Activated naive CD4-positive, alpha-beta T cell treated with Interleukin-2 at 50 U/mL for 16 hours (primary cell): ENCODE measurements around the gene ST6GALNAC3.
"Not testable (repeated sequence)": the region's sequence is repeated elsewhere in the genome, so short reads cannot be mapped to it uniquely, and the experiment has no call there.

Experiments
- DNase-seq: peaks from one replicate; pipeline ENCODE4 v3.0.0-alpha.2; 2020

ST6GALNAC3 gene

GRCh38 chr1:76075877-76076276 lies 1.3 kb downstream of the ST6GALNAC3 start:
- no peak for DNase-seq

DNA sequence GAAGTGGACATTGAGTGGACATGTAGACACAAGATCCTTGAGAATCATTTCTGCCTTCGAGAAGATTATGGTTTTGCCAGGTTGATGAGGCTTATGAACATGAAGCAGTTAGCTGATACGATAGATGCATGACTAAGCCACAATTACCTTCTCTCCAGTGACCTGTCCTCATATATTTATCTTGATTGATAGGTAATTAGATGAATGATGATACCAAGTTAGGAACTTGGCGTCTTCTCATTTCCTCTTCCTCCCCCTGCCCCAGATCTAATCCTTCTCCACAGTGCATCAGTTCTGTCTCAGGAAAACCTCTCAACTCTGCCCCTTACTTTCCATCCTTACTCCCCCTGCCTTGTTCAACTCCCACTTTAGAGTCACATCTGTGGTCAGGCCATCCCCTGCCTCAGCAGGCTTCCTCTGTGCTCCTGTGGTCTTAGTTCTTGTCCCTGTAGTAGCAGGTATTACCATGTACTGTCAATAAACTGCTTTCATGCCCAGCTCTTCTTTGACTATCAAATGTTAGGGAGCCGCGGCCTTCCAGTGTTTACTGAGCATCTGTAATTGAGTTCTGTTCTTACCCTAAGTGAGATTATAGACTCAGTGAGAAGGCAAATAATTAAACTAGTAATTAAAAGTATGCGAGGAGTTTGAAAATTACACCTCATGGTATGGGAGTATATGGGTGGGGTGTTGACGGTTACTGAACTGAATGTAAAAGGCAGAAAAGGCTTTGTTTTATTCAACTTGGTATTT lies 5.1 kb downstream of the ST6GALNAC3 start:
- no peak for DNase-seq

GRCh38 chr1:76080552-76081079 lies 6.1 kb downstream of the ST6GALNAC3 start:
- DNase-seq: no peak

- no peak for DNase-seq
Observed at GRCh38 chr1:76082062-76082461, 7.5 kb downstream of the ST6GALNAC3 start.

GRCh38 chr1:76083189-76083588 lies 8.6 kb downstream of the ST6GALNAC3 start:
- no peak for DNase-seq

- DNase-seq: no peak
Observed at GRCh38 chr1:76084029-76084627, 9.6 kb downstream of the ST6GALNAC3 start.

- DNase-seq: no peak
Observed at GRCh38 chr1:76084685-76085084, 10.1 kb downstream of the ST6GALNAC3 start.

- DNase-seq: no peak
Observed at GRCh38 chr1:76086109-76086508, 11.6 kb downstream of the ST6GALNAC3 start.

GRCh38 chr1:76086597-76086996 lies 12.1 kb downstream of the ST6GALNAC3 start:
- no peak for DNase-seq

- no peak for DNase-seq
Observed at GRCh38 chr1:76090283-76091203, 16.0 kb downstream of the ST6GALNAC3 start.

DNA sequence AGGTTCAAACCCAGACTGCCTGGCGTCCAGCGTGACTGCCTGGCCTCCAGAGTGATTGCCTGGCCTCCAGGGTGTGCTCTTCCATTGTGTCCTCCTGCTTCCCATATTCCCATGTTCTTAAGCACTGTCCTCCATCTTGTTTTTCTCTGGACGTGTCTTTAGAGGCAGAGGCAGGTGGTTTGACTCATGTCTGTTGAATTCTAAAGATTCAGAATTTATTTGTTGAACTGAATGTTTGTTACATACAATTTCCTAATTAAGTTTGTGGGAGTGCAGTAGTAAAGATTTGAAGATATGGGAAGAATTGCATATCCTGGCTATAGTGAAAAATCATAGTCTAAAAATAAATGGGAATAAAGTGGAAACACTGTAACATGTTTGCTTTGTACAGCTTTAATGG lies 18.3 kb downstream of the ST6GALNAC3 start:
- DNase-seq: no peak

- DNase-seq: no peak
Observed at GRCh38 chr1:76093522-76094312, 19.2 kb downstream of the ST6GALNAC3 start.

- DNase-seq: no peak
Observed at GRCh38 chr1:76095802-76096201, 21.3 kb downstream of the ST6GALNAC3 start.

GRCh38 chr1:76097064-76097463 lies 22.5 kb downstream of the ST6GALNAC3 start:
- not testable (repeated sequence) for DNase-seq

GRCh38 chr1:76098845-76099244 lies 24.3 kb downstream of the ST6GALNAC3 start:
- DNase-seq: no peak

DNA sequence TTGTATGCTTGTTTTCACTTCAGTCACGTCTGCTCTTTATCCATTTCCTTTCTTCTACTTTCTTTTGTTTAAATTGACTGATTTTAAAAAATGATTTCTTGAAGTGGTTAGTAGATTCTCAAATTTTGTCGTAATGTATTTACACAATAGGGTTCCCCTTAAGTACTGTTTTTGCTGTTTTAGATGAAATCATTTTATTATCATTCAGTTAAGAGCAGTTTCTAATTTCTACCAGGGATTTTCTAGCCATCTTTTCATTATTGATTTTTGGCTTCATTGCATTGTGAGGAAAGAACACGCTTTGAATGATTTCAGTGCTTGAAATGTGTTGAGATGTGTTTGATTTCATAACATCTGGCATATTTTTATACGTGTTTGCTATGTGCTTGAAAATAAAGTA lies 27.0 kb downstream of the ST6GALNAC3 start:
- no peak for DNase-seq

- DNase-seq: no peak
Observed at GRCh38 chr1:76102046-76102445, 27.5 kb downstream of the ST6GALNAC3 start.

GRCh38 chr1:76103034-76103433 lies 28.5 kb downstream of the ST6GALNAC3 start:
- no peak for DNase-seq

GRCh38 chr1:76105372-76105771 lies 30.8 kb downstream of the ST6GALNAC3 start:
- DNase-seq: no peak

DNA sequence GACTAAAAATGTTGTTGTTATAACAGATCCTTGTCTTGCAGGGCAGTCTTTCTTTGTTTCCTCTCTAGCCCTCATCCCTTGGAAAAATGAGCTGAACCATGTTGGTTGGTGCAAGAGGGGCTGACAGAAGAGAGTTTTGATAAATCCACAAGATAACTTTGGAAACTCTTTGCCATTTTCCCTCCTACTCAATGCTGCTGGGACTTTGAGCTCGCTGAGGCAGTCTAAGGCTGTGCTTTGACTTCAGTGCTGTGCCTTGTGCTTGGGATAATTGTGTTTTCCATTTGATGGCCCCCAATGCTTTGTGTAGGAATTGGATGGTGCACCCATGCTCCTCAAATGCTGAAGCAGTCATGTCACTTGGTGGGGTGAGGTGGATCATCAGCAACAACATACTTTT lies 31.7 kb downstream of the ST6GALNAC3 start:
- no peak for DNase-seq

DNA sequence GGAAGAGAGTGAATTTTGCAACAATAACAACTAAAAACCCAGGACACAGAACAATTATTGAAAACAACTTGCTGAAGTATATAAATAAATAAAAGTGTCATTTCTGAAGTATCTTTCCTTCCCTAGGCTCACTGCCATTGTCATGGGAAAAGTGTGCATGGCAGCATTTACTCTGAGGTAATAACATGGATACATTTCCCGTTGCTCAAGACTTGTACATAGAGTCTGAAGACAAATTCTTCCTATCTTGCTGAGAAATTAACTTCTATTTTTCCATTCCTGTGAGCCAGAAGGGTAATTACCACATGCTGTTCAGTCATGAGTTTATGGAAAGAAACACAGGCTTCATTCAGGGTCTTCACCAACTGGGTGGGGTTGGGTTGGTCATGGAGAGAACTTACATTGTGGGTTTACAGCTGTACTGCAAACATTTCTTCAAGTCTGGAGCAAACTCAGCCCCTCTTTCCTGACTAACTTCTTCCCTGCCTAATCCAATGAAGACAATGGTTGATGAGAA lies 32.2 kb downstream of the ST6GALNAC3 start:
- no peak for DNase-seq

- DNase-seq: no peak
Observed at GRCh38 chr1:76109404-76109803, 34.9 kb downstream of the ST6GALNAC3 start.
